HepG2 (cell line): Measurements from ENCODE around the gene ASCC2. TPM values are rescaled to one million over a fixed set of nuclear protein-coding genes. Genes with fewer than 3 reads are reported as not detected.

Experiments
- AGO2 ChIP-seq: fragments of 200-400 bp; formaldehyde crosslinking; optimal IDR thresholded peaks from 2 replicates; pipeline ENCODE3; 2017; ENCODE audit warnings: mild to moderate bottlenecking, low read depth, low read length, moderate library complexity
- ARID2 ChIP-seq: sonication (generic); formaldehyde crosslinking; IDR thresholded peaks from 2 replicates; pipeline ENCODE4 v1.8.1; 2022; ENCODE audit warnings: mild to moderate bottlenecking, missing genetic modification reagents, borderline replicate concordance
- CREM ChIP-seq, 2 experiments: sonication (generic) in 1 of 2; formaldehyde crosslinking in 1 of 2; IDR thresholded peaks; 2 replicates each; pipeline versions ENCODE4 v1.4.0 to v1.6.1; 2016 to 2020; ENCODE audit warnings: antibody characterized with exemption in 1 of 2, mild to moderate bottlenecking in 1 of 2, missing genetic modification reagents in 1 of 2
- ELF3 ChIP-seq: IDR thresholded peaks from 2 replicates; pipeline ENCODE4 v1.6.1; 2016; ENCODE audit warnings: missing genetic modification reagents, missing compliant biosample characterization
- ERF ChIP-seq: IDR thresholded peaks from 2 replicates; pipeline ENCODE4 v1.6.1; 2018; ENCODE audit warnings: missing biosample characterization, missing genetic modification reagents
- FOXO1 ChIP-seq: sonication (generic); formaldehyde crosslinking; IDR thresholded peaks from 2 replicates; pipeline ENCODE4 v1.4.0; 2020; ENCODE audit warnings: missing genetic modification reagents
- HNF4G ChIP-seq, 2 experiments: sonication (generic) in 1 of 2; formaldehyde crosslinking in 1 of 2; IDR thresholded peaks; 2 replicates each; pipeline versions ENCODE4 v1.4.0 to v1.6.1; 2011 to 2020; ENCODE audit warnings: borderline replicate concordance in 2 of 2, low read depth in 2 of 2, mild to moderate bottlenecking in 2 of 2, low read length in 1 of 2, missing genetic modification reagents in 1 of 2, moderate library complexity in 1 of 2
- PHF20 ChIP-seq: sonication (generic); formaldehyde crosslinking; IDR thresholded peaks from 2 replicates; pipeline ENCODE4 v1.5.0; 2020; ENCODE audit warnings: mild to moderate bottlenecking, missing genetic modification reagents
- POGZ ChIP-seq: sonication (generic); formaldehyde crosslinking; IDR thresholded peaks from 2 replicates; pipeline ENCODE4 v1.4.0; 2020; ENCODE audit warnings: mild to moderate bottlenecking, missing genetic modification reagents
- POLR2A ChIP-seq, 2 experiments: IDR thresholded peaks; 2 replicates each; pipeline ENCODE4 v1.6.1; 2011; ENCODE audit warnings: low read depth in 2 of 2, low read length in 2 of 2, mild to moderate bottlenecking in 1 of 2, moderate library complexity in 1 of 2; ENCODE audit not compliant: insufficient read depth in 1 of 2
- ZFP82 ChIP-seq: sonication (generic); formaldehyde crosslinking; IDR thresholded peaks from 2 replicates; pipeline ENCODE4 v1.5.1; 2020; ENCODE audit warnings: mild to moderate bottlenecking, missing genetic modification reagents, borderline replicate concordance
- ZNF225 ChIP-seq: sonication (generic); formaldehyde crosslinking; IDR thresholded peaks from 2 replicates; pipeline ENCODE4 v1.4.0; 2020; ENCODE audit warnings: mild to moderate bottlenecking, missing genetic modification reagents
- ZNF616 ChIP-seq: sonication (generic); formaldehyde crosslinking; IDR thresholded peaks from 2 replicates; pipeline ENCODE4 v1.5.0; 2020; ENCODE audit warnings: low read depth, mild to moderate bottlenecking, missing genetic modification reagents
- ZNF746 ChIP-seq: sonication (generic); formaldehyde crosslinking; IDR thresholded peaks from 2 replicates; pipeline ENCODE4 v1.8.0; 2022; ENCODE audit warnings: mild to moderate bottlenecking, missing genetic modification reagents
- ZSCAN29 ChIP-seq: sonication (generic); formaldehyde crosslinking; conservative IDR thresholded peaks from 2 replicates; pipeline ENCODE4 v1.4.0; 2020; ENCODE audit warnings: mild to moderate bottlenecking, missing genetic modification reagents
- polyA plus RNA-seq, 8 experiments: library from polyadenylated mRNA; depleted of rRNA in 3 of 8; stranded (reverse) in 7 of 8; unstranded in 1 of 8; fragments of >200 nt; fragmentation: Illumina TruSeq in 4 of 8; extraction: Trizol in 4 of 8; gene quantifications; 2 replicates each; pipeline versions ENCODE4 v1.2.1 to v1.2.3, GENCODE V29; 2011 to 2016; ENCODE audit warnings: low read depth in 4 of 8, missing spikeins in 1 of 8, mixed read lengths in 1 of 8; ENCODE audit not compliant: insufficient read depth in 1 of 8
- total RNA-seq, 5 experiments: library from RNA; depleted of rRNA; stranded (reverse); fragments of >200 nt; fragmentation: Illumina TruSeq; extraction: Trizol; gene quantifications; 2 replicates each; pipeline ENCODE4 v1.2.3, GENCODE V29; 2016; ENCODE audit warnings: low read depth in 1 of 5
- TF ChIP-seq, protein P1 (sequence below): sonication (generic); formaldehyde crosslinking; IDR thresholded peaks from 2 replicates; pipeline ENCODE4 v1.8.0; 2023; ENCODE audit warnings: mild to moderate bottlenecking, missing genetic modification reagents
- TF ChIP-seq, protein P2 (sequence below): sonication (generic); formaldehyde crosslinking; IDR thresholded peaks from 2 replicates; pipeline ENCODE4 v1.8.1; 2023; ENCODE audit warnings: mild to moderate bottlenecking, missing genetic modification reagents, borderline replicate concordance
- TF ChIP-seq, protein P3 (sequence below): IDR thresholded peaks from 2 replicates; pipeline ENCODE4 v1.6.1; 2016; ENCODE audit warnings: mild to moderate bottlenecking, missing biosample characterization, missing genetic modification reagents
- TF ChIP-seq, protein P4 (sequence below): sonication (generic); formaldehyde crosslinking; IDR thresholded peaks from 2 replicates; pipeline ENCODE4 v1.4.0; 2020; ENCODE audit warnings: missing genetic modification reagents, low read depth, mild to moderate bottlenecking, borderline replicate concordance

The ASCC2 gene
- total and polyA plus RNA-seq, 2 of the 13 experiments (the other 11 are each of a cell fraction or from before 2014, with no cell fraction given) = 26.2 to 26.3 TPM

DNA sequence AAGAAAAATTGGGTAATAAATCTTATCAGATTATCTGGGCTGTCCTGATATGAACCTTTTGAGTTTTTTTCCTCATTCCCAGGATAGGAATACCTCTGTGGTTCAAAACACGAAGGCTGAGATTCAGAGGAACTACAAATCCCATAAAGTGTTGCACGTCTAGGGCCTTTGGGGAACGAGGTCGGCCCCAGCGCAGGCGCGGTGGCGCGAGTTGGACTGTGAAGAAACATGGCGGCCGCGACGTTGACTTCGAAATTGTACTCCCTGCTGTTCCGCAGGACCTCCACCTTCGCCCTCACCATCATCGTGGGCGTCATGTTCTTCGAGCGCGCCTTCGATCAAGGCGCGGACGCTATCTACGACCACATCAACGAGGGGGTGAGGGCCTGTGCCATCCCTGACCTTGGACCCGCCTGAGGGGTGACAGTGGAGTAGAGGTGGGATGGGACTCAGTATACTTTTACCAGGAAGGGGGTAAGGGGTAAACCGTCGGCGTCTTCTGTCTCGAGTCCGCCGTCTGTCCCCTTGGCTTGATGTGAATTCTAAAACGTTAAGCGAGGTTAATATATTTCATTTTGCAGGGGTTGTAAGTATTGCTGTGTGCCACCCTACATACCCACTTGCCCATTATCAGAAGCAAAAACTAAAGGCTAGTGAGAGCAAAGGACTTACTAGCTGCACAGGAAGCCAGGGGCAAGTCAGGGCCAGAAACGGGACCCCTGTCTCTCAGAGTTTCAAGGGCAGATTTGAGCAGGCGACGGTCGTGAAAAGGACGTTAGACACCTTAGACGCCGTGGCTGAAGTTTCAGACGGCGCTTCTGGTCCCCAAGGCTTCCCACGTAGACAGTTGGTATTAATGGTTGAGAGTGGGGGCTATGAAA is 70.7 kb downstream of the ASCC2 start, which contains the start of gene UQCR10 (continued):
- TF ChIP-seq, protein P1, sequence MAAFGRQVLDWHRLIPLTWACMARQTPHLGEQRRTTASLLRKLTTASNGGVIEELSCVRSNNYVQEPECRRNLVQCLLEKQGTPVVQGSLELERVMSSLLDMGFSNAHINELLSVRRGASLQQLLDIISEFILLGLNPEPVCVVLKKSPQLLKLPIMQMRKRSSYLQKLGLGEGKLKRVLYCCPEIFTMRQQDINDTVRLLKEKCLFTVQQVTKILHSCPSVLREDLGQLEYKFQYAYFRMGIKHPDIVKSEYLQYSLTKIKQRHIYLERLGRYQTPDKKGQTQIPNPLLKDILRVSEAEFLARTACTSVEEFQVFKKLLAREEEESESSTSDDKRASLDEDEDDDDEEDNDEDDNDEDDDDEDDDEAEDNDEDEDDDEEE = 0 out of 2 replicates have a peak, but pooled peaks have one; percentile 10
- TF ChIP-seq, protein P2, sequence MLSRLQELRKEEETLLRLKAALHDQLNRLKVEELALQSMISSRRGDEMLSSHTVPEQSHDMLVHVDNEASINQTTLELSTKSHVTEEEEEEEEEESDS (CRISPR knock-in tag) = 0 out of 2 replicates have a peak, but pooled peaks have one; percentile 58
- TF ChIP-seq ELF3 (0 out of 2 replicates have a peak, but pooled peaks have one; percentile 10), ZNF616 (CRISPR knock-in tag) (peak; percentile 80; the same call in 1 of the 2 replicates), POGZ (CRISPR knock-in tag) (0 out of 2 replicates have a peak, but pooled peaks have one; percentile 40), PHF20 (CRISPR knock-in tag) (peak; percentile 59), ZSCAN29 (CRISPR knock-in tag) (0 out of 2 replicates have a peak, but pooled peaks have one; percentile 25), CREM (IDR thresholded peaks at IDR 0.05) (peak; percentile 93), CREM (CRISPR knock-in tag; IDR thresholded peaks at IDR 0.05) (no peak), AGO2 (peak; percentile 39), ZNF746 (CRISPR knock-in tag) (peak; percentile 33; the same call in 1 of the 2 replicates), ZFP82 (CRISPR knock-in tag) (no peak), FOXO1 (CRISPR knock-in tag) (peak; percentile 15; the same call in 1 of the 2 replicates), ARID2 (0 out of 2 replicates have a peak, but pooled peaks have one; percentile 26), HNF4G (IDR thresholded peaks at IDR 0.05; ENCODE audit: borderline replicate concordance, low read depth, low read length) (no peak), HNF4G (CRISPR knock-in tag; IDR thresholded peaks at IDR 0.05; ENCODE audit: borderline replicate concordance, low read depth) (0 out of 2 replicates have a peak, but pooled peaks have one; percentile 17), ZNF225 (peak; percentile 68; the same call in 1 of the 2 replicates), POLR2A (IDR thresholded peaks at IDR 0.05; ENCODE audit: insufficient read depth in 1 of 2, low read depth in 2 of 2, low read length in 2 of 2) (peak in 1 of 2 experiments; percentile 86; a peak in 2 of 4 replicates), ERF (CRISPR knock-in tag) (peak; percentile 6; the same call in 1 of the 2 replicates)
- TF ChIP-seq, protein P3, sequence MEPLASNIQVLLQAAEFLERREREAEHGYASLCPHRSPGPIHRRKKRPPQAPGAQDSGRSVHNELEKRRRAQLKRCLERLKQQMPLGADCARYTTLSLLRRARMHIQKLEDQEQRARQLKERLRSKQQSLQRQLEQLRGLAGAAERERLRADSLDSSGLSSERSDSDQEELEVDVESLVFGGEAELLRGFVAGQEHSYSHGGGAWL (CRISPR knock-in tag) = peak; percentile 54; the same call in 1 of the 2 replicates
- TF ChIP-seq, protein P4, sequence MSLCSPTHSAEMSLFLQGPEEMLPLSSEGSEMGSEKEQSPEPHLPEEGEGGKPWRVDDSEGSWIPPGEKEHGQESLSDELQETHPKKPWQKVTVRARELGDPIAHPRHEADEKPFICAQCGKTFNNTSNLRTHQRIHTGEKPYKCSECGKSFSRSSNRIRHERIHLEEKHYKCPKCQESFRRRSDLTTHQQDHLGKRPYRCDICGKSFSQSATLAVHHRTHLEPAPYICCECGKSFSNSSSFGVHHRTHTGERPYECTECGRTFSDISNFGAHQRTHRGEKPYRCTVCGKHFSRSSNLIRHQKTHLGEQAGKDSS = peak; percentile 80; the same call in 1 of the 2 replicates
